DMS 273 treated with DMSO at 0.1 percent for 48 hours (cell line): ENCODE measurements around the gene UQCR11.

Experiments
- DNase-seq: peaks from one replicate; lab custom pipeline; 2025; lab: John Stamatoyannopoulos, UW

UQCR11 gene

DNA sequence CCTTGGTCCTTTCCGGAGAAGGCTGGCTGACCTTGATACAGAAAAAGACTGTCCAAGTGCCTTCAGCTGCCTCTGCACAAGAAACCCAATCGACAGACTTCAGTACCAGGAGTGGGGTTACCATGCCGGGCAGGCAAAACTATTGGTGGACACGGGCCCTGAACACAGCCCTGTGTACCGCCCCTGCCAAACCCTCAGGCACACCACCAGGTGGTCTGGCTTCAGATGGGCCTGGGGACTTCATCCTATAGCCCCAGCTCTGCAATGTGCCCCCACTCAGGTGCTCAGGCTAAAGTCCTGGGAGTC is 29.6 kb upstream of the UQCR11 start:
- DNase-seq: no peak

DNA sequence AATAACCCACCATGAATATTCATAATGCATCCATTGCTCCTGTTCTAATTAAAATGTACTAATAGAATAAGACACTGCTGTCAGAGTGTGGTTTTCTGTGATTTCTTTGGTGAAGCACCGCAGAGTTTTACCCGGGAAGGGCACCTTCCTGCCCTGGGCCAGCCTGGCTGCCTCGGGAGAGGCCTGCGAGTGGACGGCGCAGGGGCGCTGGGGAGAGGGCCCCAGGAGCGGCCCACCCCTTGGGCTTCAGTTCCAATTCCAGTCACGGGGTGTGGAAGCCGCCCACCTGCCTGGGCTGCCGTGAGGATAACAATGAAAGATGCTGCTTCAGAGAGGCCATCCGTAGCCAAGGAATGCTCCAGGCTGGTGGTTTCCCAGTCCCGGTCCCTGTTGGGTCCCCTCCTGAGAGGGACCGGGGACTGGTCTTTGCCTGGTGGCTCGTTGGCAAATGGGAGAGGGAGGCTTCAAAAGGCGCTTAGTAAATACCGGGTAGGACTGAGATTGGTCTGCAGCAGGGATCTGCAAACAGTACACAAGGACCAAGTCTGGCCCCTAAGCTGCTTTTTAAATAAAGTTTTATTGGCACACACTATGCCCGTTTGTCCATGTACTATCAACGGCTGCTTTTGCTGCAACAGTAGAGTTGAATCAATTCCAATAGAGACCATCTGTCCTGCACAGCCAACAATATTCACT is 29.1 kb upstream of the UQCR11 start:
- peak; percentile 20 for DNase-seq

GRCh38 chr19:1633269-1633826 is 28.1 kb upstream of the UQCR11 start:
- no peak for DNase-seq

- DNase-seq: no peak
Measured at GRCh38 chr19:1632462-1633268, 27.4 kb upstream of the UQCR11 start.

GRCh38 chr19:1631557-1632100 is 26.4 kb upstream of the UQCR11 start:
- no peak for DNase-seq

DNA sequence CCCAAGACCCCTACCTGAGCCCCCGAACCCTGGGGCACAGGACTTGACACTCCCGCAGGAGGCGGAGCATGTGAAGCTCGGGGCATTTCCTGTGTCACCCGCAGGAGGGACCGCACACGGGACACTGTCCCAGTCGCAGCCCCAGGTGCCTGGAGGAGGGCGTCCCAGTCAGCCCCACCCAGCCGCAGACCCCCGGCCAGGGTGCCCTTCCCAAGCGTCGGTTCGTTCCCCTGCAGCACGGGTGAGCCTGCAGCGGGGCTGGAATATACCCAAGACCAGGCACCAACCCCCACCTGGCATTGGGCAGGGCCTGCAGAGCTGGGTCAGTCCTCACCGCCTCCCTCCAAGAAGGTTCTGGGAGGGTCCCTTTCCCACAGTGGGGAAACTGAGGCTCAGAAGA is 25.5 kb upstream of the UQCR11 start:
- no peak for DNase-seq

- DNase-seq: no peak
Measured at GRCh38 chr19:1630012-1630411, 24.8 kb upstream of the UQCR11 start.

DNA sequence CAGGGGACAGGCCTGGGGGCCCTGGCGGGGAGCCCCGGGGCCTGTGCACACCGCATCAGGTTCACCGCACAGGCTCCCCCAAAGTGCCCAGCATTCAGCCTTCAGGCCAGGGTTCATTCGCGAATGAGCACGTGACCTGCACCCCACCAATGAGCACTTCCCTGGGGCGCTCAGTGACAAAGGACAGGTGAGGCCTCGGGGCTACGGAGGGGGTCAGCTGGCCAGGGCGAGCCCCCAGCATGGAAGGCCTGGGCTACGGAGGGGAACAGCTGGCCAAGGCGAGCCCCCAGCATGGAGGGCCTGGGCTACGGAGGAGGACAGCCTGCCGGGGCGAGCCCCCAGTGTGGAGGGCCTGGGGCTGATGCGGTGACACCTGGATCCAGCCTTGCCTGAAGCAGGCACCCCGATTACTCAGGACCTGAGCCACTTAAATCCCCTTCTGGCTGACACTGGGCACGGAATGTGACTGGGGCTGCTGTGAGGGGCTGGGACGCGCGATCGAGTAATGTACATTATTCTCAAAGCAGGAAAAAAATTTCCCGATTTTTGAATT is 24.1 kb upstream of the UQCR11 start:
- no peak for DNase-seq

- DNase-seq: no peak
Measured at GRCh38 chr19:1627194-1627593, 21.9 kb upstream of the UQCR11 start.

DNA sequence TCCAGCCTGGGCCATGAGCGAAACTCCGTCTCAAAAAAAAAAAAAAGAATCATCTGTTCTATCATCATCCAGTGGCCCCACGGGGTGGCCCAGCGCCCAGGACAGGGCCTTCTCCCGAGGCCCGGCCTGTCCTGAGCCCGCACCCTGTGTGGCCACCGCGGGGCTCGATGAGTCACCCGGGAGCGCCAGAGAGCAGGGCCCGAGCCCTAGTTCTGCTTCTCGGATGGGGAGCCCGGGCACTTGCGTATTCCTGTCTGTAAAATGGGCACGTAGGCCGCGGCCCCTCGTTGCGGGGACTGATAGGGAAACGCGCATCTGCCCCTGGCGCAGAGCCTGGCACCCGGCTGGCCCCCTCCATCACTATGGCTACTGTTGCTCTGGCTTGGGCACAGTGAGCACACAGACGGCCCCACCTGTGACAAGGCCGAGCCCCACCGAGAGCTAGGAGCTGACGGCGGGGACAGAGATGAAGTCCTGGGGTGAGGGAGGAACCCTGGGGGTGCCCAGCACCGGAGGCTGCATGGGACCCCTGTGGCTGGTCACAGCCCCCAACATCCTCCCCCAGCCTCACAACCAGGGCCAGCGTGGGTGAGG is 21.3 kb upstream of the UQCR11 start:
- no peak for DNase-seq

DNA sequence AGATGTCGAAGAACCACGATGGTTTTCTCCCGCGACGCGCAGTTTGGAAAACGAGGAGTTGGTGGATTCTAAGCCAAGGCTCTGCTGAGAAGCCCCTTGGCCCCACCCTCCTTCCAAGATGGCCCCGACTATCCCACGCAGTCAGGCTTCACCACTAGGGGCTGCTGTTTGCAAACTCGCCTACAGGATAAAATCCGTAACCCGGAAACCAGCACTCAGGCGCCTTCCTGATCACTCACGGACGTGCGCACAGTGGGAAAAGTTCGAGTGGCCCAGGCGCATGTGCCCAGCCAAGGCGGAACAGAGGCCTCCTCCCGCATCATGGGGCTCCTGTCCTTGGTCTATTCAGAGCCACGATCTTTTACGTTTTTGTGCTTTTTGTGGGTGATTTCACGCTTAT is 19.2 kb upstream of the UQCR11 start:
- no peak for DNase-seq

GRCh38 chr19:1622541-1622940 is 17.3 kb upstream of the UQCR11 start:
- DNase-seq: no peak

DNA sequence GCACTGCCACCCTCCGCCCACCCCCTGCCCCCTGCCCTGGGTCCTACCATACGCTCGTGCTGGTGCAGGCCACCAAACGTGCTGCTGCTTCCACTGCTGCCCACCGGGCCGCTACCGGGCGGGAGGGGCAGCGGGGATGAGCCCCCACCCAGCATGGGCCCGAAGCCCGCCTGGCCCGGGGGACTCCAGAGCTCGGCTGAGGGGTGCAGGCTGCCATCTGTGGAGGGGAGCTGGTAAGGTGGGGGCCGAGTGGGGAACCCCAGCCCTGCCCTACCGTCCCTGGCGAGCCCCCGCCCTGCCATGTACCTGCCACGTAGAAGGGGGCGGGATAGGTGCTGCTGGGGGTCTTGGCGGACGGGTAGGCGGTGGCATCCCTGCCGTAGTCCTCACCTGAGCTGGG is 16.7 kb upstream of the UQCR11 start:
- no peak for DNase-seq

DNA sequence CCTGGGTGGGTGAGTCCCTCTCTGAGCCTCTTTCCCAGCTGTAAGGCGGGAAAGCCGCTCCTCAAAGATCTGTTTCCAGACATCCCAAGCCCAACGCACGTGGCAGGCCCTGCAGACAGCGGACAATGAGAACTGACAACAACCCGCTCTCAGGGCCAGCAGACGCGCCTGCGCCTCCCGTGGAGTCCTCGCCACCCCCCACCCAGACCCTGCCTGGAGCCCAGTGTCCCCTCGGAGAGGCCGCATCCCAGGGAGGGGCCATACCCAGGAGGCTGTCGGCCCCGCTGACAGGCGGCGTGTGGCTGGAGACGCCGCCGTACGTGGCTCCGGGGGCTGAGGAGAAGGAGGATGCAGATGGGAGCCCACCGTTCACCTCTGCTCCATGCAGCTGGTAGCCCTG is 16.3 kb upstream of the UQCR11 start:
- no peak for DNase-seq

- no peak for DNase-seq
Measured at GRCh38 chr19:1621021-1621420, 15.8 kb upstream of the UQCR11 start.

DNA sequence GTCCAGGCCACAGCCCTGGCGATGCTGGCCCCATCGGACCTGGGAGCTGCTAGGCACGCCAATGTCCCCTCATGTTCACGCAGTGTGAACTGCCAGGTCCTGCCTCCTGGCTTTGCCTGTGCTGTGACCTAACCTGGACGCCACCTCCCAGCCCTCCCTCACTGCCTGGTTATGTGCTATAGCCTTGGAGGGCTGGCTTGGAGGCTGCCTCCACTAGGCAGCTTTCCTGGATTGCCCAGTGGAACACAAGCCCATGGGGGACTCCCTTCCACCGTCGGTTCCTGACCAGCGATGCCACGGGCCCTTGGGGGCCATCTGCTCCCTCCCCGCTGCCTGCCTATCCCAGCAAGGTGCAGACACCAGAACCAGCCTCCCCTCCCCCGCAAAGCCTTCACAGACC is 15.2 kb upstream of the UQCR11 start:
- DNase-seq: no peak

DNA sequence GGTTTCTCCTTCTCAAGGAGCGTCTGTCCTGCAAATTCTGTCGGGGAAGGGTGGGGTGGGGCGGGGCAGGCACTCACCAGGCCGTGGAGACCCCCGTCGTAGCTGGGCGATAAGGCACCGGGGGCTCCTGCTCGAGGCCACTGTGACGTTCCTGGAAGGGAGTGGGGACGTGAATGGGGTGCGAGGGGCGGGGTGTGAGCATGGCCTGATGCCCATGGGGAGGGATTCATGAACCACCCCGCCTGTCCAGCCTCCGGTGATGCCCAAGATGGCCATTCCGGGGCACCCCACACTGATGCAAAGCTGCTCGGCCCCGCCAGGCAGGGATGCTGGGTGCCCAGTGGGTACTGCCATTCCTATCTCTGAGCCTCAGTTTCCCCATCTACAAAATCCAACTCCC is 14.4 kb upstream of the UQCR11 start:
- no peak for DNase-seq

GRCh38 chr19:1619094-1619439 is 13.8 kb upstream of the UQCR11 start:
- no peak for DNase-seq

DNA sequence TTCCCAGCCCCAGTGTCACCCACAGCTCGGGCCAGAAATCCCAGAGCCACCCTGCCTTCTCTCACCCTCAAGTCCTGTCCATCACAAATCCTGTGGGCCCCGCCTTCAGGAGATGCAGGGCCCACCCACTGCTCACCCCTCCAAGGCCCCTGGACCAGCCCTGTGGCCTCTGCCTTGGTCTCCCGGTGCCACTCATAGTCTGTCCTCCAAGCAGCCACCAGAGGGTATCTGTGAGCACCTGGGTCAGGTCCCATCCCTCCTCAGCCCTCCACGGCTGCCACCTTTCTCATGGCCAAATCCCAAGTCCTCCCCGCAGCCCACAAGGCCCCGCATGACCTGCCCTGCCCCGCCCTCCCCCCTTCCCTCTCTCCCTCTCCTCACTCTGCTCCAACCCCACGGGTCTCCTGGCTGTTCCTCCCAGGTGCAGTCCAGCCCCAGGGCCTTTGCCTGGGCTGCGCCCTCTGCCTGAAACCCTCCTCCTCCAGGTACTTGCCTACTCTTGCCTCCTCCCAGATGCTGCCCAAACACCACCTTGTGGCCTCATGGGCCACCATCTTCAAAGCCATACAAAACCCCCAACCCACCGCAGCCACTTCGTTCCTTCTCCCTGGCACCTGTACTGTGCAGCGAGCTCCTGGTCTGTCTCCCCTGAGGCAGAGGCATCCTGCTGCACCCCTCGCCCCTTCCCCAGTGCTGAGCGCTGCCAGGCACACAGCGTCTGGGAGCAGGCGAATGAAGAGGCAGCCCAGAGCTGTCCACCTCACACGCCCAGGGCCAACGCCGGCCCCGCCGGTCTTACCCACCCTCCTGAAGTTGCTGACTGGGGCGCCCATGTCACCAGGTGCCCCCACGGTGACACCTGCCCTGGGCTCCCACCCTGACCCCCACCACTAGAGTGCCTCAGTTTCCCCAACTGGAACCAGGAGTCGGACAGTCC is 13.2 kb upstream of the UQCR11 start:
- peak; percentile 13 for DNase-seq

DNA sequence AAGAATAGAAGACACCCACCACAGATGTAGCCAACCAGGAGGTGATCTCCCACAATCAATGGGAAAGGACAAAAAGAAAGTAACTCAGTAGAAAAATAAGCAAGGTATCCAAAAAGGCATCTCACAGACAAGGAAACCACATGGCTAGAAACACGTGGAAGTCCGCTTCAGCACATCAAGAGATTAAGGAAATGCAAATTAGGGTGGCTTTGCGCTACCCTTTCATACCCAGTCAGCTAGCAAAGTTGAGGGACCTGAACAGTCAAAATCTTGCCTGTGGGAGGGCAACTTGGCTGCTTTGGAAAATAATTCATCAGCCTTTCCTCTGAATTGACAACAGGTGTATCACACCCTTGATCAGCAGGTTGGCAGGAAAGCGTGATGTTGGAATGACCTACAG is 11.6 kb upstream of the UQCR11 start:
- DNase-seq: no peak

- DNase-seq: no peak
Measured at GRCh38 chr19:1616396-1616795, 11.1 kb upstream of the UQCR11 start.
